GM12873 (cell line): Measurements from ENCODE around the gene SPR.

Experiments
- TF ChIP-seq, protein P1 (sequence below): IDR thresholded peaks from 2 replicates; pipeline ENCODE4 v1.5.1; 2012; ENCODE audit warnings: low read depth, mild to moderate bottlenecking, moderate library complexity, low read length, control low read depth; ENCODE audit not compliant: insufficient read depth; ENCODE audit errors: missing control alignments

SPR gene

DNA sequence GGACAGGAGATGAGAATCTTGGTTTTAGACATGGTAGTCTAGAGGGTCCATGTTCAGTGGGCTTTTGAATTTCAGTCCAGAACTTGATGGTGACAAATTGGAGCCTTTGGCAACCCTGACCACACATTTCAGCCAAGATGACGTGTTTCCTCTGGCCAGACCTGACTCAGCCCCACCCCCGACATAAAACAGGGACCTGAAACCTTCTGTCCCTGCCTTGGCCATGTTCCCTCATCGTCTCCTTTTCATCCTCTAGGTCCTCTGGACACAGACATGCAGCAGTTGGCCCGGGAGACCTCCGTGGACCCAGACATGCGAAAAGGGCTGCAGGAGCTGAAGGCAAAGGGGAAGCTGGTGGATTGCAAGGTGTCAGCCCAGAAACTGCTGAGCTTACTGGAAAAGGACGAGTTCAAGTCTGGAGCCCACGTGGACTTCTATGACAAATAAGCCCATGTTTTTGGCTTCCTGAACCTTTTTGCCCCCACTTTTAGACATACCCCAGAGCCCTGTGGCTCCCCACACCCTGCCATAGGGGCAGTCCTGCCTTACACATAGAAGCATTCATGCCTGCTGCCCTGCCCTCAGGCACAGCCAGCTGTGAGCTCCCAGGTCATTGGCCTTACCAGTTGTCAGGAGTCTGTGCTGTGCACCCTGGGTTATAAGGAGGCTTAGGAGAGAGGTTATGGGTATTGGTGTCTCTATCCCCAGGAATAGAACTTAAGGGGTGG lies 4.0 kb downstream of the SPR start:
- TF ChIP-seq, protein P1, sequence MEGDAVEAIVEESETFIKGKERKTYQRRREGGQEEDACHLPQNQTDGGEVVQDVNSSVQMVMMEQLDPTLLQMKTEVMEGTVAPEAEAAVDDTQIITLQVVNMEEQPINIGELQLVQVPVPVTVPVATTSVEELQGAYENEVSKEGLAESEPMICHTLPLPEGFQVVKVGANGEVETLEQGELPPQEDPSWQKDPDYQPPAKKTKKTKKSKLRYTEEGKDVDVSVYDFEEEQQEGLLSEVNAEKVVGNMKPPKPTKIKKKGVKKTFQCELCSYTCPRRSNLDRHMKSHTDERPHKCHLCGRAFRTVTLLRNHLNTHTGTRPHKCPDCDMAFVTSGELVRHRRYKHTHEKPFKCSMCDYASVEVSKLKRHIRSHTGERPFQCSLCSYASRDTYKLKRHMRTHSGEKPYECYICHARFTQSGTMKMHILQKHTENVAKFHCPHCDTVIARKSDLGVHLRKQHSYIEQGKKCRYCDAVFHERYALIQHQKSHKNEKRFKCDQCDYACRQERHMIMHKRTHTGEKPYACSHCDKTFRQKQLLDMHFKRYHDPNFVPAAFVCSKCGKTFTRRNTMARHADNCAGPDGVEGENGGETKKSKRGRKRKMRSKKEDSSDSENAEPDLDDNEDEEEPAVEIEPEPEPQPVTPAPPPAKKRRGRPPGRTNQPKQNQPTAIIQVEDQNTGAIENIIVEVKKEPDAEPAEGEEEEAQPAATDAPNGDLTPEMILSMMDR, result no peak

DNA sequence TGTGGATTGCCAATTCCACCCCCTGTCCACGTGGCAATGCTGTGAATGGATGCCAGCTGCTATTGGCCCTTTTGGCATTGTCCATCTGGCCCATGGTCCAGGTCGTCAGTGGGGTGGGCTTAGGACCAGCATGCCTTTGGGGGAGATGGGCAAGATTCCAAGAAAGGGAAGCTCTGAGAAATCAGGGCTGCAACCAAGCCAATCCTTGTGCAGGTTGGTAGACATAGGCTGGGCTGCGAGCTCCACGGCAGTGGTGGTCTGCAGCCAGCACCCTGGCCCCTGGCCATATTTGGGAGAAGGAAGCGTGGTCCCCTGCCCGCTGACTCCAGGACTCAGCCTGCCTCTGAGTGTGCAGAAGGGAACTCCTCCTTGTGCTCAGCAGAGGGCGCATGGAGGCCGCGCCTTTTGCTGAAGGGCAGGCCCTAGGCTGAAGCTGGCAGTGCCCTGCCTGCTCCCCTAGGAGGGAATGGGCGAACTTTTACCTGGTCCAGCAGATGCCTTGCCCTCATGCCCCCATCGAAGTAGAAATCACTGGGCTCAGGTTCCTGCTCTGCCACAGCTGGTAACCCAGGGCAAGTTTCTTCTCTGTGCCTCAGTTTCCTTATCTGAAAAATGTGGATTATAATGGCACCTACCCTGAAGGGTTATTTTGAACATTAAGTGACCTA lies 5.4 kb downstream of the SPR start:
- TF ChIP-seq, protein P1, result peak; percentile 93

DNA sequence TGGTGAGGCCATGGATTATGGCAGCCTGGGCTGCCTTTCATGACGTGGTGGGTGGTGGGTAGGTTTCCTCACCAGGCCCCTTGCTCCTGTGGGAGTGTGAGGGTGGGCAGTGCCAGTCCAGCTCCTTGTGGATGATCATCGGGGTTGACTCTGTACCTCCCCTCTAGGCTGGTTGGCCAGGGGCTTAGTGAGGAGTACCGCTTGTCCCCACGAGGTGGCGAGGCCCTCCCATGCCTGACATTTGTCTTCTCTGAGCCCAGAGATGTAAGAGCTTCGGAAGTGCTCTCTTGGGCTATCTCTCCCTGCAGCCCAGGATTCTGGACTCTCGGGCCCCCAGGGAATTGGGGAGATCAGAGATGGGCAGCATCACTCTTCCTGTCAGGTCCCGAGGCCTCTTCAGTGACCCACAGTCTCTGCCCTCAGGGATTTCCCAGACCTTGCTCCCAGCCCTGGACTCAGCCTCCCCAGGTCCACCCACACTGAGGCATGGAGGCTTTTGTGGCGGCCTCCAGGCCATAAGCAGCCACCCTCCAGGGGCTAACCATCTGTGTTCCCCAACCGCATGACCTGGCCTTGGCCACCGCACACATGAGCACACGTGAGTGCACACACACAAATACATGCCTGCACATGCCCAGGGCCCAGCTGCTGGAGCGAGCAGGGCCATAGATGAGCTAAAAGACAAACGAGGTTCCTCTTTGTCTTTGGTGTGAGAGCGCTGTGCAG lies 6.5 kb downstream of the SPR start:
- TF ChIP-seq, protein P1, result peak; percentile 76

DNA sequence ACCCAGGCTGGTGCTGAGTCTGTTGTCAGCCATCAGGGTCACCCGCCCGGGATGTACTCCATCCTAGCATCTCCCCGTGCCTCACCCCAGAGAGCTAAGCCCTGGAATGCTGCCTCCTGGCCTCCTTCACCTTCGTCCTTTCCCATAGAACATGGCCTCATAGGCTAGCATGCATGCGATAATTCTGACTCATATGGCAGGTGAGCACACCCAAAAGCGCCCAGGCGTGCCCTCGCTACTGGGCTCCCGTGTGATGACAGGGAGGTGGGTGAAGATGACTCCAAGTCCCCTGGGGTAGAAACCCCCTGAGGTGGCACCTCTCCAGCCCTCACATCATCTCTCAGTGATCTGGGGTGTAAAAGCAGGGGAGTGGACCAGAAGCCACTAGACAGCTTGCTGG lies 7.3 kb downstream of the SPR start:
- TF ChIP-seq, protein P1, result no peak

DNA sequence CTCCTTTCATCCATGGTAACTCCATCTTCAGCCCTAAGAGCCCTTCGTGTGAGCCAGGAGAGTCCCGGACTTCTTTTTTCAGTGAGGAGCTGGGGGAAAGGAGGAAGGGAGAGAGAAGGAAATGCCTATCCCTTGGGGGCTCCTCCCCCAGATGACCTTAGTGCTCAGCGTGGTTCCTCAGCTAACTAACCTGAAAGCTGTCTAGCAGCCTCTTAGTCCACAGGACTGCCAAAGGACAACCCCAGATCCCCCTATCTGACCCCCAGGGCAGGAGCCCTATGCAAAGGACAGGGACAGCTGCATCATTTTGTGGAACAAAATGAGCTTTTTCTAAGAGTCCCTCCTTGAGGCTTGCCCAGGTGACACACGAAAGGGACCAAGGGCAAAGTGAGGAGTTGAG lies 7.9 kb downstream of the SPR start:
- TF ChIP-seq, protein P1, result no peak

DNA sequence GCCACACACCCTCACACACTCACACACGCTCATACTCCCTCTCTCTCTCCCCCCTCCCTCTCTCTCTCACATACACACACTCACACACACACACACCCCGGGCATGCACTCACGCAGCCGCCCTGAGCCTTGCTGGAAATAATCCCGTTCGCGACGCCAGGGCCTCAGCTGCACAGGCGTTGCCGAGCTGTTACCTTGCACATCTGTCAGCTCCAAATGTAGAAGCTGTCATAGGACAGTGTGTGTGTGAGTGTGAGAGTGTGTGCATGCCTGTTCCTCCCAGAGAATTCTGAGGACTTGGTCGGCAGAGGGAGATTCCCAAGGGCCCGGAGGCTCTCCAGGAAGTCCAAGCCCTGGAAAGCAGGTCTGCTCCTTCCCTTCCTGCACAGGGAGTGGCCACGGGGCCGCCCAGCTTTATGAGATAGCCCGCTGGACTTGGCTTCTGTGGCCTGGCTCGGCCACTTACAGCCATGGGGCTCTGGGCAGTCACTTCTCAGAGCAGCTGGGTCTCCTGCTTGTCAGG lies 8.6 kb downstream of the SPR start:
- TF ChIP-seq, protein P1, result no peak

DNA sequence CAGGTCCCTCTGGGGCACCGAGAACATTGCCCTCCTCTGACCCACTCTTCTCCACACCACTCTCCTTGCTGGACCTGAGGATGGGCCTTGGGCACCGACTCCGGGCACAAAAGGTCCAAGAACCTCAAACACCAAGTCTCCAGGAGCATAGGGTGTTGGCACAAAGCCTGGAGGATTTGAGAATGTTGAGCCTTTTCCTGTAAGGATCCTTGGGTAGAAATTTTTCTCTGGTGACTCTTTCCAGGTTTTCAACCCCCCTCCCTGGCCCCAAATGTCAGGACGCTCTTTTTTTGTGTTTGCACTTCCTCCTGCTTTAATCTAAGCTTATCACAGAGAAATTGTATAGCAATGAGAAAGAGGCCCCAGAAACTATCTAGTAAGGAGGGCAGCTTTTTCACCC lies 9.2 kb downstream of the SPR start:
- TF ChIP-seq, protein P1, result no peak
